Upper lobe of right lung (tissue), 1 donor: ENCODE measurements around the gene FHOD3. TPM values are rescaled to one million over a fixed set of nuclear protein-coding genes. Genes with fewer than 3 reads are reported as not detected.

Source experiments
- ATAC-seq: fragments of 200-7000 bp; cut with Tn5 transposase; one replicate; pipeline ENCODE4 v1.9.1; 2020; ENCODE audit warnings: mild to moderate bottlenecking, moderate library complexity
- DNase-seq: peaks from one replicate; pipeline ENCODE4 v3.0.0-alpha.2; 2020
- H3K27ac ChIP-seq: fragments of 200-600 bp; one replicate; pipeline ENCODE4 v1.8.0; 2022
- H3K27me3 ChIP-seq: fragments of 200-600 bp; one replicate; pipeline ENCODE4 v1.8.0; 2022; ENCODE audit warnings: mild to moderate bottlenecking
- H3K36me3 ChIP-seq: fragments of 200-600 bp; one replicate; pipeline ENCODE4 v1.8.0; 2022
- H3K4me1 ChIP-seq: fragments of 200-600 bp; one replicate; pipeline ENCODE4 v1.8.0; 2022
- H3K4me3 ChIP-seq: fragments of 200-600 bp; one replicate; pipeline ENCODE4 v1.8.0; 2022; ENCODE audit warnings: mild to moderate bottlenecking
- H3K9me3 ChIP-seq: fragments of 200-600 bp; one replicate; pipeline ENCODE4 v1.8.0; 2022
- intact Hi-C: fragments of 100-400 bp; cut with DNase I; formaldehyde crosslinking; loops from one replicate; pipeline ENCODE4 v1.11.0; 2022
- total RNA-seq: library from RNA; stranded (reverse); fragmentation: NEBNext Ultra II Directional; extraction: Animal tissue kit (Norgen Biotek cat#: 25700); gene quantifications from one replicate; pipeline ENCODE4 v1.2.1, GENCODE V29; 2021
- TF ChIP-seq, protein P1 (sequence below): fragments of 200-600 bp; IDR thresholded peaks from one replicate; pipeline ENCODE4 v1.8.0; 2022; ENCODE audit warnings: antibody characterized with exemption
- donor health status: DM: no; HTN: yes; CAD: no; lungs with severe emphysema.

Gene FHOD3
- total RNA-seq, 1 donor from 2014 or later, result 1.9 TPM

- Histone ChIP-seq H3K4me3 (no peak overlapping the region), H3K36me3 (no peaks in the 10 kb centered on the region), H3K27ac (no peak overlapping the region), H3K27me3 (no peaks in the 10 kb centered on the region), H3K9me3 (no peaks in the 10 kb centered on the region), H3K4me1 (no peaks in the 10 kb centered on the region)
- intact Hi-C loops, result no loop called here
- ATAC-seq, result no peak
- no peak for DNase-seq
- TF ChIP-seq, protein P1, sequence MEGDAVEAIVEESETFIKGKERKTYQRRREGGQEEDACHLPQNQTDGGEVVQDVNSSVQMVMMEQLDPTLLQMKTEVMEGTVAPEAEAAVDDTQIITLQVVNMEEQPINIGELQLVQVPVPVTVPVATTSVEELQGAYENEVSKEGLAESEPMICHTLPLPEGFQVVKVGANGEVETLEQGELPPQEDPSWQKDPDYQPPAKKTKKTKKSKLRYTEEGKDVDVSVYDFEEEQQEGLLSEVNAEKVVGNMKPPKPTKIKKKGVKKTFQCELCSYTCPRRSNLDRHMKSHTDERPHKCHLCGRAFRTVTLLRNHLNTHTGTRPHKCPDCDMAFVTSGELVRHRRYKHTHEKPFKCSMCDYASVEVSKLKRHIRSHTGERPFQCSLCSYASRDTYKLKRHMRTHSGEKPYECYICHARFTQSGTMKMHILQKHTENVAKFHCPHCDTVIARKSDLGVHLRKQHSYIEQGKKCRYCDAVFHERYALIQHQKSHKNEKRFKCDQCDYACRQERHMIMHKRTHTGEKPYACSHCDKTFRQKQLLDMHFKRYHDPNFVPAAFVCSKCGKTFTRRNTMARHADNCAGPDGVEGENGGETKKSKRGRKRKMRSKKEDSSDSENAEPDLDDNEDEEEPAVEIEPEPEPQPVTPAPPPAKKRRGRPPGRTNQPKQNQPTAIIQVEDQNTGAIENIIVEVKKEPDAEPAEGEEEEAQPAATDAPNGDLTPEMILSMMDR, result no peak
Measured at GRCh38 chr18:36378205-36378604, 80.7 kb downstream of the FHOD3 start.

DNA sequence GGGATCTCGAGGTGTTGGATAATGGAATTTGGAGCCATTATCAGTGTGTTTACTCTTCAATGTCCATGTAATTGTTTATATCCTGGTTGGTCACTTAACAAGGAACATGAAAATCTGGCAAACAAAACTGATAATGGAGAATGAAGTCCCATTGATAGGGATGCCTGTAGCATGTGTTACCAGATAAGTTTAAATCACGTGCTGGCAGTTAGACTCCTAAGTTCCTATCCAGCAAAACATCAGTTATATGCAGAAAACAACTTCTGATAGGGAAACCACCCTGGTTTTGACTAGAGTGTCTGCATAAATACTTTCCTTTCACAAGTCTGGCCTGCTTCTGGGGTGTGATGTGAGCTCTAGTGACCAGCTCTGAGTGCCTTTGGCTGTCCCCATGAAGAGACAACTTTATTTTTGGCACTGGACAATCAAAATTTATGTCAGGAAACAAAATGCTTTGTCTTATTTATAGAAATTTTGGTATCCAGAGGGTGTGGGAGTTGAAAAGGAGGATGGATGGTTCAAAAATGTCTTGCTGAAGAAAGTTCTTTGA lies 82.0 kb downstream of the FHOD3 start:
- Histone ChIP-seq H3K9me3 (no peaks in the 10 kb centered on the region), H3K27ac (no peak overlapping the region), H3K4me1 (no peaks in the 10 kb centered on the region), H3K27me3 (no peaks in the 10 kb centered on the region), H3K4me3 (no peak overlapping the region), H3K36me3 (no peaks in the 10 kb centered on the region)
- TF ChIP-seq, protein P1, result no peak
- intact Hi-C loops, result no loop called here
- DNase-seq (no peak), ATAC-seq (no peak)

GRCh38 chr18:36380173-36380827 lies 82.8 kb downstream of the FHOD3 start:
- ATAC-seq (no peak), DNase-seq (no peak)
- Histone ChIP-seq H3K4me3 (no peak overlapping the region), H3K36me3 (no peaks in the 10 kb centered on the region), H3K4me1 (no peaks in the 10 kb centered on the region), H3K27me3 (no peaks in the 10 kb centered on the region), H3K27ac (no peak overlapping the region), H3K9me3 (no peaks in the 10 kb centered on the region)
- TF ChIP-seq, protein P1, result no peak
- intact Hi-C loops, result no loop called here

- intact Hi-C loops, result no loop called here
- Histone ChIP-seq H3K27ac (no peak overlapping the region), H3K36me3 (no peaks in the 10 kb centered on the region), H3K4me1 (no peaks in the 10 kb centered on the region), H3K4me3 (no peak overlapping the region), H3K27me3 (no peaks in the 10 kb centered on the region), H3K9me3 (no peaks in the 10 kb centered on the region)
- no peak for ATAC-seq
- TF ChIP-seq, protein P1, result no peak
- DNase-seq, result no peak
Measured at GRCh38 chr18:36381075-36381474, 83.6 kb downstream of the FHOD3 start.

DNA sequence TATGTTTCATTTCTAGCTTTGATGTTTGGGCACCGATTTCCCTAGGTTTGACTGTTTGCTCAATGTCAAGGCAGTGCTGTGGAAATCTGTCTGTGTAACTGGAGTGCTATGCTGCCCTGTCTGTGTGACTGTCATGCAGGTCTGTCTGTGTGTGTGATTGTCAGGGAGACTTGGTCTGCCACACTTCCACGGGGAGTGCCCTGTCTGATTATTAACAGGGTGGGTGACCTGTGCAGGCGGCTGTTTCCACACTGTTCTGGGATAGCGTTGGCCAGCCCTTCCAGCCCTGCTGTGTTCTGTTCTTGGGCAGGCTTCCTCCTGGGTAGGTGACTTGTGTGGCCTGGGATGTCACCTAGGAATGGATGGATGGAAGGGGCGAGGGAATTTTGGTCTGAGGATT lies 85.3 kb downstream of the FHOD3 start:
- no peak overlapping the region for H3K27ac ChIP-seq
- DNase-seq (no peak), ATAC-seq (no peak)
- no peaks in the 10 kb centered on the region for H3K4me1 ChIP-seq
- H3K9me3 ChIP-seq, result no peaks in the 10 kb centered on the region
- H3K27me3 ChIP-seq, result no peaks in the 10 kb centered on the region
- no peak overlapping the region for H3K4me3 ChIP-seq
- H3K36me3 ChIP-seq, result no peaks in the 10 kb centered on the region
- intact Hi-C loops, result no loop called here
- TF ChIP-seq, protein P1, result no peak
